ENCODE results near the gene L3MBTL1. TPM values are rescaled to one million over a fixed set of nuclear protein-coding genes. Genes with fewer than 3 reads are reported as not detected.

L3MBTL1 gene
- total RNA-seq, 1 donor from 2014 or later = 15.8 TPM

DNA sequence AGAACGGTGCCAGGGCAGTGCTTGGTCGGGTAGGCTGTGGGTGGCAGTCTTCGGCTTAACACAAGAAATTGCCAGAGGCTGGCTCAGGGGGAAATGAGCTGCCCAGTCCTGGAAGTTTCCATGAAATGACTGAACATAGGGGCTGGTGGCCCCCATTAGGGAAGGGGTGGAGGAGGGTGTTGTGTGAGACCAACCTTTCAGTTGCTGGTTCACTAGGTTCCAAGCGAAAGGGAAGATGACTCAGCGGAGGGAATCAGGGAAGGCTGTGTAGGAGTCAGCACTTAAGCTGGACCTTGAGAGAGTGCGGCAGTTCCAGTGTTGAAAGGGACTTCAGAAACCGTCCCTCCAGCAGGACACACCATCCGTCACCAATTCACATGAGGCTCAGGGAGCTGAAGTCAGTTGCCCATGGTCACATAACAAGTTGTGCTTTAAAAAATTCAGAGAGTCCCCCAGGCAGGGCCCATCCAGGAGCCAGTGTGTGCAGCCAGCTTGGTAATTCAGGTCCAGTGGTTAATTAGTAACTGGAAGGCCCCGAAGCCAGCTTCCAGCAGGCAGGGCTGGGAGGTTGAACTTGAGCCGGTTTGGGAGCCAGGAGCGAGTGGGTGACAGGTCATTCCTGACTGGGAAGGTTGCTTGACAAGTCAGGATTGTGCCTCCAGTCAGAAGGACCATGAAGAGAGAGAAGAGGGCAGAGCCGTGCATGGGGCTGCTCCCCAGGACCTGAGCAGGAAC, 51.1 kb downstream of the L3MBTL1 start, which contains the start of gene SGK2:
SGK2 (plus strand) TSS at position 616 of the 735 bp plus-strand sequence. CDS start 7,469 bp downstream, outside the sequence.
- no peak for DNase-seq (ENCODE audit: extremely low read depth, low read depth, low spot score)

DNA sequence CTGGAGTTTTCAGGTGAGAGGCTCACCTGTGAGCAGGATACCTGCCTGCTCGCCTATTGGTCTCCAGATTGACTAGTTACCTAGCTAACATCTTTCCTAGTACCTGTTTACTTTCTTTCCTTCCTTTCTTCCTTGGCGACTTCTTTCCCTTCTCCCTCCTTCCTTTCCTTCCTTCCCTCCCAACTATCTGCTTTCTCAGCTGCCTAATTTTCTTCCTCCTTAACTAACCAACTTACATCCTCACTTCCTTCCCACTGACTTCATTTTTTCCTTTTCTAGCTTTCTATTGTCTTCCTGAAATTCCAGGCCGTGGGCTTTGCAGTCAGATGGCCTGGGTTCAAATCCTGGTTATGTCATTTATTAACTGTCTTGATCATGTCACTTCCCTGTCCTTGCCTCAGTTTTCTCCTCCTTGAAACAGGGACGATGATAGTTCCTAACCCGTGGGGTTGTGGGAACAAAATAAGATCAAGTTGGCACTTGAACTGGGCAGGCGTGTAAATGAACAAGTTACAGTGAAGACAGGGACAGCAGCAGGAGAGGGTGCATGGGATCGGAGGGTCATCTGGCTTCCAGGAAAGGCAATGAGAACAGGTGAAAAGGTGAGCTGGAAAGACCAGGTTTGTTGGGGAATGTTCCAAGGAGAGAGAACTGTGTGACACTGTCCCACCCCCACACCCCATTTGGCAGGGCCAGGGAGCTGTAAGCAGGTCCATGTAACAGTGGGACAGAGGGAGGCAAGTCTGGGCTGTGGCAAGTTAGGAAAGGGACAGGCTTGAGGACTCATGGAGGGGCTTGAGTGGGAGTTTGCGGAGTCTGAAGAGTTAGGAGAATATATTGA, 51.9 kb downstream of the L3MBTL1 start:
- DNase-seq (ENCODE audit: extremely low read depth, low read depth, low spot score) = no peak

- no peak for DNase-seq (ENCODE audit: extremely low read depth, low read depth, low spot score)
Measured at GRCh38 chr20:43560974-43561373, 53.5 kb downstream of the L3MBTL1 start.

GRCh38 chr20:43563429-43563828, 55.9 kb downstream of the L3MBTL1 start:
- no peak for DNase-seq (ENCODE audit: extremely low read depth, low read depth, low spot score)

GRCh38 chr20:43563991-43564390, 56.5 kb downstream of the L3MBTL1 start:
- DNase-seq (ENCODE audit: extremely low read depth, low read depth, low spot score) = no peak

DNA sequence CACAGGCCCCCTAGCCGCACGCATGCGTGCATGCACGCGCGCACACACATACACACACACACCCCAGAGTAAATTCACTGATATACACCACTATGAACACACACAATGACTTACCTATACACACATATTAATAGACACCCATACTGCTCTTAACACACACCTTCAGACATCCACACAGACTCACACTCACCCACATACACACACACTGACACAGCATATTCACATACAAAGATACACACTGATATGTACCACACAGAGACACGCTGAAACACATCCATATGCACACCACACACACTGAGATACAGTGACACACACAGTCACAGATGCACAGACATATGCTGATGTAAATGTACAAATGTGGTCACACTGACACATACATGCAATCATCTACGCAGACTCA, 57.0 kb downstream of the L3MBTL1 start:
- DNase-seq (ENCODE audit: extremely low read depth, low read depth, low spot score) = no peak

DNA sequence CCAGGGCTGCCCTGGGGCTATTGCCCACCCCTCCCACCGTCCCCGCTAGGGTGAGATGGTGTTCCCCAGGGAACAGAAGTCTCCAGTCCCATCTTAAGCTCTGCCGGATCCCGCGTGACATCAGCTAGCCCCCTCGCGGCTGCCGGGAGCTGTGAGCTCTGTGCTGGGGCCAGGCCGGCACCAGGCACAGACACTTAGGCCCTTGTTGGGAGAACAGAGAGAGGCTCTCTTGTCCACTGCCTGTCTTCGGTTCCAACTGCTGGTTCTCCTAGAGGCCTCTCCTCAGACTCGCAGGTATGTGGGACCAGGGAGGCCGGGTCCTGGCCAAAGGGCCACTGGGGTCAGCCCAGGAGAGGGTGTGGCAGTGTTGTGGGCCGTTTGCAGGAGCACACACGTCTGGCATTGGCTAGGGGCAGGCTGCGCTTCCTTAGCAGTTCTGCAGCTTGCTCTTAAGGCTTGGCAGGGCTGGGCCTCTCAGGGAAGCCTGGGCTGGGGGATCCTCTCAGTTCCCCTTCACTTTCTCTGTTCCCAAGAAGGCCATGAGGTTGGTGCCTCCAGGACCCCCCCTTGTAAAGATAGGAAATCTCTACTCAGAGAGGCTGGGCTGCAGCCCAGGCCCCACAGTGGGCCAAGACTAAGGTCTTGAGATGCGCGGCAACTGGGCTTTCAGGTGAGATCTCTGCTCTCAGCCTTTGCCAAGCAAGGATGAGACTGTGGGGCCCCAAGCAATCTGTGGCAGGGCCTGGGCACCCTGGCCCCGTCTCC, 57.7 kb downstream of the L3MBTL1 start:
- DNase-seq (ENCODE audit: extremely low read depth, low read depth, low spot score) = no peak

GRCh38 chr20:43565758-43566104, 58.2 kb downstream of the L3MBTL1 start:
- no peak for DNase-seq (ENCODE audit: extremely low read depth, low read depth, low spot score)

- no peak for DNase-seq (ENCODE audit: extremely low read depth, low read depth, low spot score)
Measured at GRCh38 chr20:43567477-43567876, 60.0 kb downstream of the L3MBTL1 start.

DNA sequence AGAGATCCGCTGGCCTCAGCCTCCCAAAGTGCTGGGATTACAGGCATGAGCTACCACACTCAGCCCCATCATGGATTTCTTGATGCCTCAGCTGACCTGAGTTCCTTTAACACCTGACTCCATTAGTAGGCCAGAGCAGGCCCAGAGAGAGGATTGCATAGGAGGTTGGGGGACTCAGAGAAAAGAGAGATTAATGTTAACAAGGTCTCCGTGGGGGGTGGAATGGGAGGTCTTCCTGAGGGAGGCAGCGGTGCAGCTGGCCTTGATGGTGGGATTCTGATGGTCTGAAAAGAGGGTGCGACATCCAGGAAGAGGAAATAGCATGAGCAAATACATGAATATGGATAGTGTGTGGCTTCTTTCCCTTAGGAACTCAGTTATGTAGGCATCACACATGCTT, 61.2 kb downstream of the L3MBTL1 start:
- no peak for DNase-seq (ENCODE audit: extremely low read depth, low read depth, low spot score)

DNA sequence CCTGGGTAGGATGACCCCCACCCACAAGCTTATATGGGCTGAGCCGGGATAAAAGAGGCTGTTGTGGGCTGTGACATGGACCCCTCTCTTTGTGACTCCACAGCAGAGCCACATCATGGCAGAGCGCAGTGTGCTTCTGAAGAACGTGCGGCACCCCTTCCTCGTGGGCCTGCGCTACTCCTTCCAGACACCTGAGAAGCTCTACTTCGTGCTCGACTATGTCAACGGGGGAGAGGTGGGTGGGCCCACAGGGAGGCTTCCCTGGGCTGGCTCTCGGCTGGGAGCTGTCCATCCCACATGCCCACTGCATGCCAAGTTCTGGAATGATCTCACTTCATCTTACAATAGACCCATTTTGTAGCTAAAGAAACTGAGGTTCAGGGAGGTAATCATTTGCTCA, 61.8 kb downstream of the L3MBTL1 start:
- no peak for DNase-seq (ENCODE audit: extremely low read depth, low read depth, low spot score)

DNA sequence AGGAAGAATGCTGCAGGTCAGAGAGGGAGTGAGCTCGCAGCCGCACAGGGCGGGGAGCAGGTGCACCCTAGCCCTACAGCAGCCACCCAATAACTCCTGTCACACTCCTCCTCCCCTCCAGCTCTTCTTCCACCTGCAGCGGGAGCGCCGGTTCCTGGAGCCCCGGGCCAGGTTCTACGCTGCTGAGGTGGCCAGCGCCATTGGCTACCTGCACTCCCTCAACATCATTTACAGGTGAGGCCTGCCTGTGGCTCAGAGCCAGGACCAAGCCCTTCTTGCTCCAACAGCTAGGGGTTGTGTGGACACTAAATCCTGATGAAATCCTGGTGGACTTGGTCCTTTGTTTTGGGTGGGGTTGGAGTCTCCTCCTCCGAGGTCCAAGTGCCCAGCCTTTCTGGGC, 63.0 kb downstream of the L3MBTL1 start:
- no peak for DNase-seq (ENCODE audit: extremely low read depth, low read depth, low spot score)

GRCh38 chr20:43571310-43571709, 63.8 kb downstream of the L3MBTL1 start:
- no peak for DNase-seq (ENCODE audit: extremely low read depth, low read depth, low spot score)

- no peak for DNase-seq (ENCODE audit: extremely low read depth, low read depth, low spot score)
Measured at GRCh38 chr20:43571771-43572170, 64.3 kb downstream of the L3MBTL1 start.

GRCh38 chr20:43572891-43573290, 65.4 kb downstream of the L3MBTL1 start:
- DNase-seq (ENCODE audit: extremely low read depth, low read depth, low spot score) = no peak

DNA sequence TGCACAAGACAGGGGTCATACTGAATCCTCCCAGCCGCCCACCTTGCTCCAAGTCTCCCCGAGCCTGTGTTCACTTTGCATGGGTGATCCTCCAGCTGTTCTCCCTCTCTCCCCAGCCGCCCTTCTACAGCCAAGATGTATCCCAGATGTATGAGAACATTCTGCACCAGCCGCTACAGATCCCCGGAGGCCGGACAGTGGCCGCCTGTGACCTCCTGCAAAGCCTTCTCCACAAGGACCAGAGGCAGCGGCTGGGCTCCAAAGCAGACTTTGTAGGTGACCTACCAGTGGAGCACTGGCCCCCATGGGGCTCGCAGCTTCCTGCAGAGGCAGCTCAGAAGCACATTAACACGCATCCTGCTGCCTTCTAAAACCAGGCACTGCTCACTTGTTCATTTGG, 68.6 kb downstream of the L3MBTL1 start:
- DNase-seq (ENCODE audit: extremely low read depth, low read depth, low spot score) = no peak

DNA sequence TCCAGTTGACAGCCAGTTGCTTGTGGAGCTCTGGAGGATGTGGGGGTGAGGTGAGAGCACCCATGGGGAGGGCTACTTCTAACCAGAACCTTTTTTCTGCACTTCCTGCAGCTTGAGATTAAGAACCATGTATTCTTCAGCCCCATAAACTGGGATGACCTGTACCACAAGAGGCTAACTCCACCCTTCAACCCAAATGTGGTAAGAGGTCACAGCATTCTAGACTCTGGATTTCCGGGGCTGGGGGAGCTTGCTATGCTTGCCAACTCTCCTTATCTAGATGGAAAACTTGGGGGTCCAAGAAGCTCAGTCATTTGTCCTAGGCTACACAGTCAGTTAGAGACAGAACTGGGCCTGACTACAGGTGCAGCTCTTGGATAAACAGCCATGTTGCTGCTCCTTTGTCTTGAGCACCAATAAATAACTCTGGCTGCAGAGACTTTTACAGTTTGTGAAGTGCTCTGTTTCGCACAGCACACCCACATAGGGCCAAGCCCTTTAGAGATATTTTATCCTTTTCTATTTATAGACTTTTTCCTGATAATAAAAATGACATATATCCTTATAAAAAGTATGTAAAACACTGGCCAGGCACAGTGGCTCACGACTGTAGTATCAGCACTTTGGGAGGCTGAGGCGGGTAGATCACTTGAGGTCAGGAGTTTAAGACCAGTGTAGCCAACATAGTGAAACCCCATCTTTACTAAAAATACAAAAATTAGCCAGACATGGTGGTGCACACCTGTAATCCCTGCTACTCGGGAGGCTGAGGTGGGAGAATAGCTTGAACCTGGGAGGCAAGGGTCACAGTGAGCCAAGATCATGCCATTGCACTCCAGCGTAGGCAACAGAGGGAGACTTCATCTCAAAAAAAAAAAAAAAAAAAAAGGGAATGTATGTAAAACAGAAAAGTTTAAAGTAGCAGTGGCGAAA, 72.6 kb downstream of the L3MBTL1 start:
- no peak for DNase-seq (ENCODE audit: extremely low read depth, low read depth, low spot score)

DNA sequence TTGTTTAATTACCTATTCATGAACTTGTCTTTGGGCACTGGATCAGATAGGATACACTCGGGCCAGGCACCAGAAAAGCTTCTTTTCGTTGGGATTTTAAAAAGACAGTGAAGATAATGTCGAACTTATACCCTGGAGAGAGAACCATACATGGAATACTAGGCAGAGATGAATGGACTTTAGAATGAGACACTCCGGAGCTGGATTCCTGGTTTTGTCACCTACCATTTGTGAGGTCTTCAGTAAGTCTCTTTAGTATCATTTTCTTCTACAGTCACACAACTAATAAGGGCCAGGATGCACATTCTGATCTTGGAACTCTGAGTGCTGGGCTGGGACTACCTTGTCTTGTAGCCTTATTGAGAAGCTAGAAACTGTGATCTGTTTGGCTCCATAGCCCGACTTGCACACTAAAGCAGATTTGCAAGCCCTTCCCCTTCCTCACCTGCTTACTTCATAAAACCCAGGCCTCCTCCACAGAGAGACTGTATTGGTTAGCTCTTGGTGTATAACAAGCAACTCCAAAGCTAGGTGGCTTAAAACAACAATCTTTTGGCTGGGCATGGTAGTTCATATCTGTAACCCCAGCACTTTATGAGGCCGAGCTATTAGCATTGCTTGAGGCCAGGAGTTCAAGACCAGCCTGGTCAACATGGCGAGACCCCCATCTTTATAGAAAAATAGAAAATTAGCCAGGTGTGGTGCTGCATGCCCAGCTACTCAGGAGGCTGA, 75.8 kb downstream of the L3MBTL1 start:
- no peak for DNase-seq (ENCODE audit: extremely low read depth, low read depth, low spot score)

GRCh38 chr20:43583982-43584432, 76.5 kb downstream of the L3MBTL1 start:
- no peak for DNase-seq (ENCODE audit: extremely low read depth, low read depth, low spot score)
